HG03135 (cell line): ENCODE data around the gene RASGRP4.
A peak's percentile ranks its signal among the peaks of the same experiment; 100 is the strongest.
"Not testable (repeated sequence)": the region's sequence is repeated elsewhere in the genome, so short reads cannot be mapped to it uniquely, and the experiment has no call there.

Experiments used
- ATAC-seq: cut with Tn5 transposase; IDR thresholded peaks from one replicate; pipeline ENCODE4 v1.9.1; 2021; ENCODE audit warnings: mild to moderate bottlenecking, moderate library complexity; ENCODE audit not compliant: unreplicated experiment

The RASGRP4 gene

GRCh38 chr19:38417544-38418506 is 8.2 kb downstream of the RASGRP4 start:
- no peak for ATAC-seq

- ATAC-seq: no peak
These were observed 8.9 kb downstream of the RASGRP4 start for GRCh38 chr19:38417146-38417543.

- ATAC-seq: no peak
These were observed 12.6 kb downstream of the RASGRP4 start for GRCh38 chr19:38413416-38413815.

DNA sequence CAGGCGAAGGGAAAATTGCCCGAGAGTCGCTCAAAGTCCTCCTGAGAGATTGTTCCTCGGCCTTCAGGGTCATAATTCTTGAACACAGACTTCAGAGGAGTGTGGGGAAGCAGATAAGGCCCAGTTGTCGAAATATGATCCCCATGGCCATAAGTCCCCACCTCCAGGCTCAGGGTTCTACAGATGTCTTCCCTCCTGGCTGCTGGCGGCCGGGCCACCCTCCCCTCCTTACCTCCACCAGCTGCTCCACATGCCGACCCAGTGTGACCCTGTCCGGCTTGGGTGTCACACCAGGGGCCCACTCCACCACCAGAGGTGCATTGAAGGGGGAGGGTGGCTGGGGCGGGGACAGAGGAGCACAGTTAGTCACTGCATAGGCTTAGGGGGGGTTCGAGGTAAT is 13.1 kb downstream of the RASGRP4 start:
- ATAC-seq: no peak

DNA sequence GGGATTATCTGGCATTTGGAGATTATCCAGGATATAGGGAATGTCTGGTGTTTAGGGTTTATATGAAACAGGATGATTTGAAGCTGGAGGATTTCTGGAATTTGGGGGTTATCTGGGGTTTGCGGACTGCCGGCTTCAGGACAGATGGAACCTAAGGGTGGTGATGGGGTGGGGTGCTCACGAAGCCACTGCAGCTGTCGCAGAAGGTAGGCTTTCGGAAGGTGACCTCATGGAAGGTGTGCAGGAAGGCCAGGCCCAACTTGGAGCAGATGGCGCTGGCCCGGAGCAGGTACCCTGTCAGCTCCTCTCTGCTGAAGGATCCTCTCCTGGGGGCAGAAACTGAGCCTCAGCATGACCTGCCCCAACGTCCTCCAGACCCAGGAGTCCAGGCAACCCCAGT is 13.5 kb downstream of the RASGRP4 start:
- no peak for ATAC-seq

GRCh38 chr19:38411898-38412297 is 14.1 kb downstream of the RASGRP4 start:
- ATAC-seq: not testable (repeated sequence)

DNA sequence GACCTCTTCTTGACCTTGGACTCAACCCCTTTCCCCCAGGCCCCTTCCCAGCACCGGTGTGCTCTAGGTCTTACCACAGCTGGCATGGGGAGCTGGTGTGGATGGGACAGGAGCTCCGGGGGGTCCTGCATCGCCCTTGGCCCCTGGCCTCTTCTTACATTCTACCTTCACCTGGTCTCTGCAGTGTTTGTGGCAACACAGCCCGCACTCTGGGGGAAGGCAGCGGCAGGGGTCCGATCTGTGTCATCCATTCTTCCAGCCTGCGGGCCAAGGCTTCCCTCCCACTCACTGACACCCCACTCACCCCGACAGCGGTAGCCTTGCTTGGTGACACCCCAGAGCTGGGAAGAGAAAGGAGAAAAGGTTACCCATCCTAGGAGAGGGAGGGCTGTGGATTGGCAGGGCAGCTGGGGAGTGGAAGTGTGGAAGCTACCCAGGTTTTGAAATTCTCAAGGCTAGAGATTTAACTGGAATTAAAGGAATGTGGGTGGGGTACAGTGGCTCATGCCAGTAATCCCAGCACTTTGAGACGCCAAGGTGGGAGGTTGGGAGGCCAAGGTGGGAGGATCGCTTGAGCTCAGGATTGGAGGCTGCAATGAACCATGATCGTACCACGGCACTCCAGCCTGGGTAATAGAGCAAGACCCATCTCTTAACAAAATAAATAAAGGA is 14.8 kb downstream of the RASGRP4 start:
- no peak for ATAC-seq

DNA sequence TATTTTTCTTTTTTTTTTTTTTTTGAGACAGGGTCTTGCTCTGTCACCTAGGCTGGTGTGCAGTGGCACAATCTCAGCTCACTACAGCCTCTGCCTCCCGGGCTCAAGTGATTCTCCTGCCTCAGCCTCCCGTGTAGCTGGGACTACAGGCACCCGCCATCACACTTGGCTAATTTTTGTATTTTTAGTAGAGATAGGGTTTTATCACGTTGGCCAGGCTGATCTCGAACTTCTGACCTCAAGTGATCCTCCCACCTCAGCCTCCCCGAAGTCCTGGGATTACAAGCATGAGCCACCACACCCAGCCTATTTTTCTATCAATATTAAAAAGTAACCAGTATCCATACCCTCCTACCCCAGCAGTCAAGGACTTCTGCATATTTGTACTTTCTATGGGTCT is 15.6 kb downstream of the RASGRP4 start:
- not testable (repeated sequence) for ATAC-seq

GRCh38 chr19:38409631-38410133 is 16.3 kb downstream of the RASGRP4 start:
- no peak for ATAC-seq

- no peak for ATAC-seq
These were observed 20.7 kb downstream of the RASGRP4 start for GRCh38 chr19:38405276-38405675.

- ATAC-seq: no peak
These were observed 21.2 kb downstream of the RASGRP4 start for GRCh38 chr19:38404858-38405257.

DNA sequence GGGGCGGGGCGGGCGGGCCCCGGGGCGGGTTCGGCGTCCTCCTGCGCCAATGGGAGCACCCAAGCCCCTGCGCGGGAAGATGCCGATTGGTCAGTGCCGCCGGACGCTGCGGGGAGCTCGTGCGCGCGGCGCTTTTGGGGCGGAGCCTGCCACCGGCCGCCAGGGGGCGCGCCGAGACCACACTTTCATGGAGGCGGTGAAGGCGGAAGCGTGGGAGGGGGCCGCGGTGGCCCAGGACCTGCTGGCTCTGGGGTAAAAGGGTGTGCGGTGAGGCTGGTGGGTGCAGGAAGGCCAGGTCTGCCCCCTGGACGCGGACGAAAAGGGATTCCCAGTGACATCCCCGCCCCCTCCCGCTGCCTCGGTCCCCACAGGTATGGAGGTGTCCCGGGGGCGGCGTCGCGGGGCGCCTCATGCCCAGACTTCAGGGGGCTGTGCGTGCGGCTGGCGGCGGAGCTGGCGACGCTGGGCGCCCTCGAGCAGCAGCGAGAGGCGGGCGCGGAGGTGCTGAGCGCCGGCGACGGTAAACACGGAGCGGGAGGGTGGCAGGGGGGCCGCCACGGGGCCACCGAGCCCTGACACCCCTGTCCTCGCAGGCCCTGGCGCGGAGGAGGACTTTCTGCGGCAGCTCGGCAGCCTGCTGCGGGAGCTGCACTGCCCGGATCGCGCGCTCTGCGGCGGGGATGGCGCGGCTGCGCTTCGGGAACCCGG is 22.9 kb downstream of the RASGRP4 start, which contains the start of gene FAM98C:
Gene FAM98C (plus strand): TSS at position 127 of the 708 bp plus-strand sequence. CDS start 61 bp downstream, at position 188.
- peak; percentile 90 for ATAC-seq

DNA sequence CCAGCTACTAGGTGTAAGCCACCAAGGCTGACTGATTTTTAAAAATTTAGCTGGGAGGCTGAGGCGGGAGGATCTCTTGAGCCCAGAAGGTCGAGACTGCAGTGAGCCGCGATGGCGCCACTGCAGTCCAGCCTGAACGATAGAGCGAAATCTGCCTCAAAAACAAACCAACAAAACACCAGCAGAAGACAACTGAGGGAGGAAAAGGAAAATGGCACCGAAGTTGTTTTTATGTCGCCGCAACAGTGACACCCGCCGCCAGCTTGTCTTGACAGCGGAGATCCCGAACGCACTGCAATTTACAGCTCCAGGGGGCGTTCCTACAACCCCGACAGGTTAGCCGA is 23.4 kb downstream of the RASGRP4 start:
- ATAC-seq: no peak

DNA sequence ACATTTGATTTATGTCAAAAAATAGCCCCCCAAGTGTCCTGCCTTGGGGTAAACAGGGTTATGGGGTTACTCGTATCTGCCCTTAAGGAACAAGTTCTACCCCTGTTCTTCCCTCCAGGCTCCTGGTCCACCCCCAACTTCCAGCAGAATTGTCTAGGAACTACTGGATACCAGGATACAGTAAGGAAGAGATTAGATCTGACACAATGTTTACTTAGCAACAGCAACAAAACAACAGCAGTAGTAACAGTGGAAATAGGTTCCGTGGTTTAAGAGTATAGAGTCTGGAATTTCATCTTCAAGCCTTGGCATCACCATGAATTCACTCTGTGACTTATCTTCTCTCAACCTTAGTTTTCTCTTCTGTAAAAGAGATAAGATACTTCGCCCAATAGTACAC is 24.9 kb downstream of the RASGRP4 start:
- no peak for ATAC-seq

DNA sequence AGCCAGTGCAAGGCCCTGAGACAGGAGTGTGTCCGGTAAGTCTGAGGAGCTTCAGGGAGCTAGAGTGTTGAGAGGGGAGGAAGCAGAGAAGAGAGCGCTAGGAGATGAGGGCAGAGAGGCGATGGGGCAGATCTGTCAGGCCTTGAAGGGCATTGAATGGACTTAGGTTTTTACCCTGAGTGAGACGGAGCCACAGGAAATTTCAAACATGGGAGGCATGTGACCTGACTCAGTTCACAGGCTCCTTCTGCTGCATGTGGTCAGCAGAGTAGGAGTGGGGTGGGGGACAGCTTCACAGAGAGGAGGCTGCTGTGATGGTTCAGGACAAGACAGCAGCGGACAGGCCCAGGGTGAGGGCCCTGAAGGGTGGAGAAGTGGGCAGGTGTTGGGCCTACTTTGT is 25.7 kb downstream of the RASGRP4 start:
- ATAC-seq: no peak

GRCh38 chr19:38399537-38399936 is 26.5 kb downstream of the RASGRP4 start:
- no peak for ATAC-seq

- no peak for ATAC-seq
These were observed 26.9 kb downstream of the RASGRP4 start for GRCh38 chr19:38399081-38399480.

DNA sequence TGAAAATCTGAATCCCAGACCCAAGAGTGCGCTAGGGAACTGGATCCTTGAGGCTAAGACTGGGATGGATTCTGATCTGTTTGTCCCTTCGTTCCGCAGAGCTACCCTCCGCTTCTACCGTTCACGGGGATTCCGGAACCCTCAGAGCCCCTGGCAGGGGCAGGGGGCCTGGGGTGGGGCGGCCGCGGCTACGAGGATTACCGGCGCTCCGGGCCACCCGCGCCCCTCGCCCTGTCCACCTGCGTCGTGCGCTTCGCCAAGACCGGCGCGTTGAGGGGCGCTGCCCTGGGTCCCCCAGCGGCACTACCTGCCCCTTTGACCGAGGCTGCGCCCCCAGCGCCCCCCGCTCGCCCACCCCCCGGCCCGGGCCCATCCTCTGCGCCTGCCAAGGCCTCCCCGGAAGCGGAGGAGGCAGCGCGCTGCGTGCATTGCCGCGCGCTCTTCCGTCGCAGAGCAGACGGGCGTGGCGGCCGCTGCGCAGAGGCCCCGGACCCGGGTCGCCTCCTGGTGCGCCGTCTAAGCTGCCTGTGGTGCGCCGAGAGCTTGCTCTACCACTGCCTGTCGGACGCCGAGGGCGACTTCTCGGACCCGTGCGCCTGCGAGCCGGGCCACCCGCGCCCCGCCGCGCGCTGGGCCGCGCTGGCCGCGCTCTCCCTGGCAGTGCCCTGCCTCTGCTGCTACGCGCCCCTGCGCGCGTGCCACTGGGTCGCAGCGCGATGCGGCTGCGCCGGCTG is 30.5 kb downstream of the RASGRP4 start:
- ATAC-seq: no peak

GRCh38 chr19:38394488-38394887 is 31.5 kb downstream of the RASGRP4 start:
- ATAC-seq: no peak

GRCh38 chr19:38392707-38393308 is 33.2 kb downstream of the RASGRP4 start:
- ATAC-seq: no peak
